Prostate gland (tissue), 2 donors: ENCODE results near the gene SMIM35.

Experiments used
- CTCF ChIP-seq, 4 experiments: fragments of 200-600 bp in 2 of 4; fragments of 450-650 bp in 2 of 4; sonication (generic) in 2 of 4; IDR thresholded peaks; 1 replicate in 3 of 4; 2 replicates in 1 of 4; pipeline ENCODE4 v1.5.1; 2016 to 2019; ENCODE audit warnings: antibody characterized with exemption in 4 of 4, mild to moderate bottlenecking in 2 of 4, moderate library complexity in 2 of 4
- POLR2A ChIP-seq: fragments of 450-650 bp; IDR thresholded peaks from one replicate; pipeline ENCODE4 v1.6.1; 2016; ENCODE audit warnings: antibody characterized with exemption, mild to moderate bottlenecking
- POLR2AphosphoS5 ChIP-seq: sonication (generic); formaldehyde crosslinking; IDR thresholded peaks from one replicate; pipeline ENCODE4 v1.6.1; 2017; ENCODE audit warnings: antibody characterized with exemption

GRCh38 chr11:118017631-118018315 lies 69.0 kb downstream of the SMIM35 start:
- no peak for TF ChIP-seq CTCF (IDR thresholded peaks at IDR 0.05)
- no peak for TF ChIP-seq POLR2AphosphoS5
- TF ChIP-seq POLR2A = no peak
